Keratinocyte (primary cell): ENCODE data around the gene CRIM1. TPM values are rescaled to one million over a fixed set of nuclear protein-coding genes. Genes with fewer than 3 reads are reported as not detected.
A peak's percentile ranks its signal among the peaks of the same experiment; 100 is the strongest.

Experiments used
- DNase-seq: peaks from one replicate; pipeline ENCODE4 v3.0.0-alpha.2; 2011; ENCODE audit warnings: low read depth, missing footprints, low spot score
- FAIRE-seq: peaks from 2 replicates; lab custom pipeline; 2011; peaks lifted over from hg19 to GRCh38; lab: Jason Lieb, UNC
- H2AFZ ChIP-seq: 2 replicates; pipeline ENCODE4 v1.6.0; 2012; ENCODE audit warnings: low read length, control low read depth, inconsistent platforms; ENCODE audit not compliant: control insufficient read depth
- H3K27ac ChIP-seq: 2 replicates; pipeline ENCODE4 v1.5.1; 2011; ENCODE audit warnings: low read length; ENCODE audit not compliant: control insufficient read depth, insufficient read depth
- H3K27me3 ChIP-seq: 3 replicates; pipeline ENCODE4 v1.6.0; 2011; ENCODE audit warnings: low read length; ENCODE audit not compliant: control insufficient read depth, insufficient read depth; ENCODE audit errors: extremely low read depth
- H3K36me3 ChIP-seq, 2 experiments: 2 replicates in 1 of 2; 3 replicates in 1 of 2; pipeline ENCODE4 v1.5.1; 2011; ENCODE audit warnings: low read length in 2 of 2, mild to moderate bottlenecking in 1 of 2; ENCODE audit not compliant: control insufficient read depth in 2 of 2, insufficient read depth in 2 of 2; ENCODE audit errors: extremely low read depth in 1 of 2
- H3K4me1 ChIP-seq: 3 replicates; pipeline ENCODE4 v1.5.1; 2011; ENCODE audit warnings: low read length; ENCODE audit not compliant: control insufficient read depth, insufficient read depth; ENCODE audit errors: extremely low read depth
- H3K4me2 ChIP-seq: 3 replicates; pipeline ENCODE4 v1.6.0; 2011; ENCODE audit warnings: low read depth, low read length; ENCODE audit not compliant: control insufficient read depth, insufficient read depth; ENCODE audit errors: extremely low read depth
- H3K4me3 ChIP-seq, 3 experiments: fragments of 200-600 bp in 1 of 3; sonication (generic) in 1 of 3; 2 replicates in 2 of 3; 3 replicates in 1 of 3; pipeline ENCODE4 v1.5.1; 2011 to 2016; ENCODE audit warnings: low read length in 3 of 3, mild to moderate bottlenecking in 3 of 3, control low read depth in 2 of 3, inconsistent platforms in 1 of 3, low read depth in 1 of 3, mixed read lengths in 1 of 3, mixed run types in 1 of 3, moderate library complexity in 1 of 3; ENCODE audit not compliant: control insufficient read depth in 2 of 3, insufficient read depth in 2 of 3; ENCODE audit errors: extremely low read depth in 1 of 3
- H3K79me2 ChIP-seq: 2 replicates; pipeline ENCODE4 v1.6.0; 2012; ENCODE audit warnings: low read length; ENCODE audit not compliant: control insufficient read depth, insufficient read depth
- H3K9ac ChIP-seq: 3 replicates; pipeline ENCODE4 v1.6.0; 2011; ENCODE audit warnings: low read length; ENCODE audit not compliant: control insufficient read depth, insufficient read depth; ENCODE audit errors: extremely low read depth
- H3K9me1 ChIP-seq: 3 replicates; pipeline ENCODE4 v1.6.0; 2011; ENCODE audit warnings: low read length; ENCODE audit not compliant: control insufficient read depth, insufficient read depth; ENCODE audit errors: extremely low read depth
- H3K9me3 ChIP-seq: 2 replicates; pipeline ENCODE4 v1.5.1; 2012; ENCODE audit warnings: low read depth, low read length; ENCODE audit not compliant: control insufficient read depth
- H4K20me1 ChIP-seq: 3 replicates; pipeline ENCODE4 v1.6.0; 2011; ENCODE audit warnings: low read length; ENCODE audit not compliant: control insufficient read depth, insufficient read depth; ENCODE audit errors: extremely low read depth
- CTCF ChIP-seq, 3 experiments: IDR thresholded peaks in 1 of 3; conservative IDR thresholded peaks in 1 of 3; optimal IDR thresholded peaks in 1 of 3; 2 replicates in 2 of 3; 3 replicates in 1 of 3; pipeline versions ENCODE3 to v1.5.1; 2011; ENCODE audit warnings: low read length in 3 of 3, mild to moderate bottlenecking in 3 of 3, moderate library complexity in 2 of 3, control low read depth in 1 of 3, inconsistent platforms in 1 of 3; ENCODE audit not compliant: insufficient read depth in 2 of 3; ENCODE audit errors: extremely low read depth in 1 of 3
- EZH2 ChIP-seq: IDR thresholded peaks from one replicate; pipeline ENCODE4 v1.6.1; 2012; ENCODE audit warnings: inconsistent platforms, mild to moderate bottlenecking, low read length, moderate library complexity
- dilution Hi-C: fragments of 300-500 bp; cut with MboI; formaldehyde crosslinking; loops from one replicate; pipeline ENCODE4 v1.7.0; 2020; ENCODE audit warnings: low sequenced_read_pairs; ENCODE audit not compliant: extremely low pct_ligation_motif_present
- polyA plus RNA-seq, 5 experiments: library from polyadenylated mRNA; depleted of rRNA in 3 of 5; stranded (reverse) in 3 of 5; stranded (forward) in 1 of 5; unstranded in 1 of 5; fragments of >200 nt; gene quantifications; 1 replicate in 1 of 5; 2 replicates in 3 of 5; 3 replicates in 1 of 5; pipeline versions ENCODE4 v1.2.1 to v1.2.3, GENCODE V29; 2011 to 2012; ENCODE audit warnings: missing spikeins in 2 of 5, low read depth in 1 of 5, low replicate concordance in 1 of 5

Gene CRIM1
- polyA plus RNA-seq, 1 donor (not counting 4 experiments of a cell fraction or from before 2014, with no cell fraction given), result 98.3 TPM

GRCh38 chr2:36484454-36484853 is 128.9 kb downstream of the CRIM1 start:
- Histone ChIP-seq H3K36me3 (peaks cover 25 to 52% of the 10 kb centered on the region in 2 experiments), H3K27ac (no peak overlapping the region), H3K9ac (no peak overlapping the region), H3K4me1 (peaks cover 44% of the 10 kb centered on the region), H3K79me2 (peaks cover 23% of the 10 kb centered on the region), H3K4me3 (no peak overlapping the region), H3K9me3 (no peaks in the 10 kb centered on the region), H2AFZ (no peak overlapping the region), H3K4me2 (peak overlapping the region; percentile 6), H3K27me3 (no peaks in the 10 kb centered on the region), H4K20me1 (no peaks in the 10 kb centered on the region), H3K9me1 (no peaks in the 10 kb centered on the region)
- FAIRE-seq, result no peak
- TF ChIP-seq EZH2 (no peak), CTCF (optimal IDR thresholded peaks at IDR 0.05 in 1 of 3, IDR thresholded peaks at IDR 0.05 in 1 of 3, conservative IDR thresholded peaks at IDR 0.05 in 1 of 3; ENCODE audit: extremely low read depth in 1 of 3, insufficient read depth in 2 of 3, low read length in 3 of 3) (no peak)
- no peak for DNase-seq
- dilution Hi-C loops, result no loop called here

- dilution Hi-C loops, result no loop called here
- Histone ChIP-seq H3K36me3 (peaks cover 22 to 48% of the 10 kb centered on the region in 2 experiments), H3K9me1 (no peaks in the 10 kb centered on the region), H3K4me1 (peaks cover 47% of the 10 kb centered on the region), H3K27ac (peak overlapping the region; percentile 5), H3K9ac (no peak overlapping the region), H3K27me3 (no peaks in the 10 kb centered on the region), H2AFZ (no peak overlapping the region), H4K20me1 (no peaks in the 10 kb centered on the region), H3K9me3 (no peaks in the 10 kb centered on the region), H3K4me2 (peak overlapping the region; percentile 9), H3K4me3 (no peak overlapping the region), H3K79me2 (peaks cover 31% of the 10 kb centered on the region)
- FAIRE-seq (no peak), DNase-seq (no peak)
- TF ChIP-seq EZH2 (no peak), CTCF (optimal IDR thresholded peaks at IDR 0.05 in 1 of 3, IDR thresholded peaks at IDR 0.05 in 1 of 3, conservative IDR thresholded peaks at IDR 0.05 in 1 of 3; ENCODE audit: extremely low read depth in 1 of 3, insufficient read depth in 2 of 3, low read length in 3 of 3) (peak in 1 of 3 experiments; percentile 6)
These were observed 129.9 kb downstream of the CRIM1 start for GRCh38 chr2:36485521-36485920.
